GM18511 (cell line): ENCODE measurements around the gene FAM8A1.

Source experiments
- ATAC-seq: cut with Tn5 transposase; IDR thresholded peaks from one replicate; pipeline ENCODE4 v1.9.1; 2021; ENCODE audit warnings: mild to moderate bottlenecking, moderate library complexity; ENCODE audit not compliant: unreplicated experiment

Gene FAM8A1

DNA sequence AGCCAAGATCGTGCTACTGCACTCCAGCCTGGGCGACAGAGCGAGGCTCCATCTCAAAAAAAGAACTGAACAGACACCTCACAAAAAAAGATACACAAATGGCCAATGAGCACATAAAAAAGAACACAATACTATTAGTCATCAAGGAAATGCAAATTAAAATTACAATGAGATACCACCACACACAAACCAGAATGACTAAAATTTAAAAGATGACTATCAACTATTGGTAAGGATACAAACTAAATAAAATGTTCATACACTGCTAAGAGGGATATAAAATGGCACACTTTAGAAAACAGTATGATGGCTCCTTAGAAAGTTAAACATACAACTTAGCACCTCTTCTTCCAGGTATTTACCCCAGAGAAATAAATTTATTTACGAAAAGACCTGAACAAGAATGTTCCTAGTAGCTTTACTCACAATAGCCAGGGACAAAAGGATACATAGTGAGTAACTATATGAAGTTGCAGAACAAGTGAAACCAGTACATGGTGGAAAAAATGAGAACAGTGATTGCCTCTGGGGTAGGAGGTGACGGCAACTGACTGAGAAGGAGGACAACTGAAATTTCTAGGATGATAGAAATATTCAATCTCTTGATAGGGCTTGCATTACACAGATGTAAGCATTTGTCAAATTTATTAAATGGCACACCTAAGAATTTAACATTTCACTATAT lies 53.2 kb downstream of the FAM8A1 start:
- no peak for ATAC-seq

DNA sequence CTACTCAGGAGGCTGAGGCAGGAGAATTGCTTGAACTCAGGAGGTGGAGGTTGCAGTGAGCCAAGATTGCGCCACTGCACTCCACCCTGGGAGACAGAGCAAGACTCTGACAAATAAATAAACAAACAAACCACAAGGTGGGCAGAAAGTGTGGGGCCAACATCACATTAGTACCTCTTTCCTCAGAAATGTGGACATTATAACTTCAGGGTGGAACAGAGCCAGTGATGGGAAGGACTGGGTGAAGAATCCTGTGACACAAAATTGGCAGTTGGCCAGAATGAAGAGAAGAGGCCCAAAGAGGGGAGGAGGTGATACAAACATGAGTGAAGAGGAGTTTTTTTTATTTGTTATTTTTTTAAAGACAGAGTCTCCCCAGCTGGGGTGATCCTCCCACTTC lies 56.0 kb downstream of the FAM8A1 start:
- ATAC-seq, result no peak

DNA sequence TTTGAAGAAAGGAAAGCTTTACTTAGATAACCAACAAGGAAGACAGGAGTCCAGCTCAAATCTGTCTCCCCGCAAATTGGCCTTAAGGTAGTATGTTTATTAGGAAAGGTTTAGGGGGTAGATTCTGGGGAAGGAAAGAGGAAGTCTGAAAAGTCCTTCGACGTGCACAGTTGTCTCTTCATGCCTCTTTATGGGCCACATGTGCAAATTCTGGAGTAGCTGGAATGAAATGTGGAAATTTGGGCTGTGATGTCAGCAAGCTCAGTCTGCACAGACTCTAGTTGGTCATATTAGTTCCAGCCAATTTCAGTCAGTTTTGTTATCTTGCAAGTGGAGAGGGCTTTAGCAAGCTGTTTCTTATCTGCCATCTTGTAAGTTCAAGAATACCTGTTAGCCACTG lies 56.5 kb downstream of the FAM8A1 start:
- no peak for ATAC-seq
